Vagina (tissue), 2 donors: Measurements from ENCODE around the gene CDH4.

Experiments
- POLR2A ChIP-seq, 2 donors: fragments of 450-650 bp; IDR thresholded peaks; one replicate each; pipeline ENCODE4 v1.6.1; 2017; ENCODE audit warnings: antibody characterized with exemption in 2 of 2, mild to moderate bottlenecking in 2 of 2, moderate library complexity in 2 of 2
- POLR2AphosphoS5 ChIP-seq, 2 donors: sonication (generic); formaldehyde crosslinking; IDR thresholded peaks; one replicate each; pipeline ENCODE4 v1.9.0; 2017; ENCODE audit warnings: antibody characterized with exemption in 2 of 2, mild to moderate bottlenecking in 2 of 2, low read depth in 1 of 2; ENCODE audit not compliant: insufficient read depth in 1 of 2
- TF ChIP-seq, protein P1 (sequence below), 3 experiments: fragments of 450-650 bp in 2 of 3; fragments of 200-600 bp in 1 of 3; sonication (generic) in 1 of 3; IDR thresholded peaks; one replicate each; pipeline ENCODE4 v1.5.1; 2017 to 2019; ENCODE audit warnings: antibody characterized with exemption in 3 of 3, mild to moderate bottlenecking in 2 of 3, moderate library complexity in 2 of 3

- TF ChIP-seq POLR2A (IDR thresholded peaks at IDR 0.05) (no peak), POLR2AphosphoS5 (IDR thresholded peaks at IDR 0.05; ENCODE audit: insufficient read depth in 1 of 2, low read depth in 1 of 2) (no peak)
- TF ChIP-seq, protein P1, sequence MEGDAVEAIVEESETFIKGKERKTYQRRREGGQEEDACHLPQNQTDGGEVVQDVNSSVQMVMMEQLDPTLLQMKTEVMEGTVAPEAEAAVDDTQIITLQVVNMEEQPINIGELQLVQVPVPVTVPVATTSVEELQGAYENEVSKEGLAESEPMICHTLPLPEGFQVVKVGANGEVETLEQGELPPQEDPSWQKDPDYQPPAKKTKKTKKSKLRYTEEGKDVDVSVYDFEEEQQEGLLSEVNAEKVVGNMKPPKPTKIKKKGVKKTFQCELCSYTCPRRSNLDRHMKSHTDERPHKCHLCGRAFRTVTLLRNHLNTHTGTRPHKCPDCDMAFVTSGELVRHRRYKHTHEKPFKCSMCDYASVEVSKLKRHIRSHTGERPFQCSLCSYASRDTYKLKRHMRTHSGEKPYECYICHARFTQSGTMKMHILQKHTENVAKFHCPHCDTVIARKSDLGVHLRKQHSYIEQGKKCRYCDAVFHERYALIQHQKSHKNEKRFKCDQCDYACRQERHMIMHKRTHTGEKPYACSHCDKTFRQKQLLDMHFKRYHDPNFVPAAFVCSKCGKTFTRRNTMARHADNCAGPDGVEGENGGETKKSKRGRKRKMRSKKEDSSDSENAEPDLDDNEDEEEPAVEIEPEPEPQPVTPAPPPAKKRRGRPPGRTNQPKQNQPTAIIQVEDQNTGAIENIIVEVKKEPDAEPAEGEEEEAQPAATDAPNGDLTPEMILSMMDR (IDR thresholded peaks at IDR 0.05) = no peak
Measured at GRCh38 chr20:61806995-61807394, 554.9 kb downstream of the CDH4 start.
